ENCODE data around the gene MED10.

- TF ChIP-seq CTCF (conservative IDR thresholded peaks at IDR 0.05; ENCODE audit: low read depth in 2 of 2) (no peak), EZH2 (IDR thresholded peaks at IDR 0.05; ENCODE audit: low read depth, unreplicated experiment) (no peak), EZH2phosphoT487 (IDR thresholded peaks at IDR 0.05; ENCODE audit: unreplicated experiment) (no peak), ZNF462 (CRISPR knock-in tag; IDR thresholded peaks at IDR 0.05) (no peak), ZNF114 (CRISPR knock-in tag; IDR thresholded peaks at IDR 0.05) (no peak), CREB1 (CRISPR knock-in tag; IDR thresholded peaks at IDR 0.05; ENCODE audit: low read depth) (no peak), REST (IDR thresholded peaks at IDR 0.05; ENCODE audit: unreplicated experiment) (no peak), ETS1 (IDR thresholded peaks at IDR 0.05) (no peak)
Observed at GRCh38 chr5:6342689-6343315, 35.5 kb downstream of the MED10 start.
